ENCODE measurements around the gene MLN.

DNA sequence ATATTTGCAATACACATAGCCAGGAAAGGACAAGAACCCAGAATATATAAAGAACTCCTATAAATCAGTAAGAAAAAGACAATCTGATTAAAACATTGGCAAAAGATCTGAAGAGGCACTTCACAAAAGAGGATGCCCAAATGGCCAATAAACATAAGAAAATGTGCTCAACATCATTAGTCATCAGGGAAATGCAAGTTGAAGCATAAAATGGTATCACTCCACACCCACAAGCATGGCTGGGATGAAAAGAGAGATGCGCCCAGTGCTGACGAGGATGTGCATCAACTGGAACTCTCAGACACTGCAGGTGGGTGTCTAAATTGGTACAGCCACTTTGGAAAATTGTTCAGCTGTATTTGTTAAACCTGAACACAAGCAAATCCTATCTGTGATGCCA, 42.4 kb upstream of the MLN start:
- TF ChIP-seq CTCF (IDR thresholded peaks at IDR 0.05) (no peak), POLR2A (IDR thresholded peaks at IDR 0.05) (no peak)
